ENCODE measurements around the gene CCDC6. TPM values are rescaled to one million over a fixed set of nuclear protein-coding genes. Genes with fewer than 3 reads are reported as not detected.

CCDC6 gene
- total RNA-seq, 1 donor from 2014 or later, result 28.1 TPM

DNA sequence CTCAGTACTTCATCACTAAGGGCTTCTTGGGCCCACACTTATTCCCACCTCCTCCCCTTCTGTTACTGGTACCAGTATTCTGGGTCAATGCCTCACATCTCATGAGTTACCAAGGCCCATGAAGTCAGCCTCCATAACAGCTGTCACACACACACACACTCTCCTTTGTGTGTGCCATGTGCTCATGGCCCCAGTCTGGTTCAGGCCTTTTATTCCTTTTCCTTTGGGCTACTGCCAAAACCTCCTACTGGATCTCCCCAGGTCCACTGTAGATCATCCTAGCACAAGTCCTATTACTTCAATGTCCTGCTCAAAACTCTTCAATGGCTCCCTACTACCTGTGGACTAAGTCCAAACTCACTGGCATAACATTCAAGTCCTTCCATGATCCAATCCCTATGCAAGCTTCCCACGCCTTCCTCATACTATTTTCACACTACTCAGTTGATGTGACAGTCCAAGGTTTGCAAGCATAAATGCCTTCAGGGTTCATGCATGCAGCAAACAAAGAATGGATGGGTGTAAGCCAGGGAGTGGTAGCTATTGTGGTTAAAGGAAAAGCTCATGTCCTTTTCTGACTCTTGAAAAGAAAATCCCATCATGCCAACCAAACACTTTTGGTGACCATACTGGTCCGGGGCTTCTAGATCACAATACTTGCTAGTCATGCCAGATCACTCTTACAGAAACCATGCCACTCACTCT lies 68.1 kb downstream of the CCDC6 start:
- Mint-ChIP-seq H3K9me3 (ENCODE audit: unreplicated experiment) (no peaks in the 10 kb centered on the region), H3K27ac (ENCODE audit: unreplicated experiment) (no peak overlapping the region)

DNA sequence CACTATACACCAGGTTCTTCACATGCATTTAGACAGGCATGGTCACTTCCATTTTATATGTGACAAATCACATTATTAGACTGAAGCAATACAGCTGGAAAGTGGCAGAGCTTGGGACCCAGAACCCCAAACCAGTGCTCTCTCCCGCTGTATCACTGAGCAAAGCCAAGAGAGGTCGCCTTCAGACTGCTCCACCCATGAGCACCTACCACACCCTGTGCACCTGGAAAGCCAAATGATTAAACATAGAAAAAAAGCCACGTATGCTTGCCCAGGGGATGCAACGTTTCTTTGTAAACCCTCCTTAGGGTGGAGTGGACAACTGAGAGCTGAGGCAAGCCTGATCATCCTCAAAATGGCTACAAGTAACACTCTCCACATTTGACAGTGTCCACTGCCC lies 72.5 kb downstream of the CCDC6 start:
- TF ChIP-seq CTCF (IDR thresholded peaks at IDR 0.05; ENCODE audit: partially characterized antibody, unreplicated experiment), result no peak
- Mint-ChIP-seq H3K4me3 (ENCODE audit: unreplicated experiment) (no peak overlapping the region), H3K27ac (ENCODE audit: unreplicated experiment) (no peak overlapping the region), H3K9me3 (ENCODE audit: unreplicated experiment) (no peaks in the 10 kb centered on the region), H3K27me3 (ENCODE audit: unreplicated experiment) (no peaks in the 10 kb centered on the region), H3K4me1 (ENCODE audit: low read depth, unreplicated experiment) (peaks cover 10% of the 10 kb centered on the region), H3K36me3 (ENCODE audit: unreplicated experiment) (no peaks in the 10 kb centered on the region)
- DNase-seq, result no peak

More for the DNA sequence above, 68.1 kb downstream of the CCDC6 start:
- Mint-ChIP-seq H3K4me3 (ENCODE audit: unreplicated experiment) (no peak overlapping the region), H3K4me1 (ENCODE audit: low read depth, unreplicated experiment) (peaks cover 10% of the 10 kb centered on the region), H3K36me3 (ENCODE audit: unreplicated experiment) (no peaks in the 10 kb centered on the region), H3K27me3 (ENCODE audit: unreplicated experiment) (no peaks in the 10 kb centered on the region)
- no peak for DNase-seq
- TF ChIP-seq CTCF (IDR thresholded peaks at IDR 0.05; ENCODE audit: partially characterized antibody, unreplicated experiment), result no peak

DNA sequence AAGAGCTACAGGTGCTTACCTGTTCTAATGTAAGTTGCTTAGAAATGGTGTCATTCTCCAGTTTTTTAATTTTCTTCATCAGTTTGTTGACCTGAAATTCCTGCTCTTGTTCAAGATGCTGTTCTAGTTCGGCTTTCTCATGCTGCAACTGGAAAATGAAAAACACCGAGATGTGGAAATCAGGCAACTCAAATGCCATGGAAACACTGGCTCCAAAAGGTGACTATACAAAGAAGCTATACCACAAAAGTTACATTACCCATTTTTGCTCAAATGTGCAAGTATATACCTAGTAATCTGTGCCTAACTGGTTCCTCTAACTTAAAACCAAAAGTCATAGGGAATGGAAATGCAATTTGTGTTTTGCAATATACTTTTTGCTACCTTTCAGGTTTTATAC lies 73.8 kb downstream of the CCDC6 start:
- no peaks in the 10 kb centered on the region for H3K36me3 Mint-ChIP-seq (ENCODE audit: unreplicated experiment)
- no peaks in the 10 kb centered on the region for H3K27me3 Mint-ChIP-seq (ENCODE audit: unreplicated experiment)
- H3K9me3 Mint-ChIP-seq (ENCODE audit: unreplicated experiment), result no peaks in the 10 kb centered on the region
- peaks cover 10% of the 10 kb centered on the region for H3K4me1 Mint-ChIP-seq (ENCODE audit: low read depth, unreplicated experiment)
- no peak overlapping the region for H3K4me3 Mint-ChIP-seq (ENCODE audit: unreplicated experiment)
- TF ChIP-seq CTCF (IDR thresholded peaks at IDR 0.05; ENCODE audit: partially characterized antibody, unreplicated experiment), result no peak
- H3K27ac Mint-ChIP-seq (ENCODE audit: unreplicated experiment), result no peak overlapping the region
- no peak for DNase-seq

DNA sequence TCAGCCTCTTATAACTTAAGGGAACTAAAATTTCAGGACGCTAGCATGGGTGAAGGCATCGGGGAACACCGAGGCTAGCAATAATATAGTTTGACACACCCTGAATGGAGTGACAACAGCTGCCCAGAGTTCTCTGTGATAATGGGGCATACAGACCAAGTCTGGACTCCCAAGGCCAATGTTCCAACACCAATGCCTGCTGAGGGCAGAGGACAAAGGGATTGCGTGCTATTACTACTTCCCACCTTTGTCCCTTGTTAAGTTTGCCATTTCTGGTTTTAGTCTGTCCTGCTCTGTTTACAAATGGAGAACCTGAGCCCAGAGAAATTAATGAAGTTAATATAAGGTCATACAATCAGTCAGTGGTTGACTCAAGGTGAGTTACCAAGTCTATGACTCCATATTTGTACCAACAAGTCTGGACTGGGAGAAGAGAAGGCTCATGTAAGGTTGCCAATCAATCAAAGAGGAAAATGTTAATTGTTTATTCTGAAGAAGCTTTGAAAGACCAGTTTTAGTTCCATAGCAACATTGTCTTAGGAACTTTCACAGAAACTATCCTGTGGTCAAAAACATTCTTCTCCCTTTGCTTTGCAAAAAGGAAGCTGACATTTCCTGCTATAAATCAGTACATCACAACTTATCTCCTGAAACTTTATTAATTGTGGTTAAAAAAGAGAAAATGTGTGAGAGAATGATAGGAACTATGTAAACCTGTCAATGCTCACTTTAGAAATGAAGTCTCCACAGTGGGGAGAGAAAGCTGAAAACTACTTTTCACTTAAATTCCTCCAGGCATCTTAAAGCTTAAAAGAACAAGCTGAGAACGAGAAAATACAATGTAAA lies 74.5 kb downstream of the CCDC6 start:
- TF ChIP-seq CTCF (IDR thresholded peaks at IDR 0.05; ENCODE audit: partially characterized antibody, unreplicated experiment), result no peak
- H3K27me3 Mint-ChIP-seq (ENCODE audit: unreplicated experiment), result no peaks in the 10 kb centered on the region
- no peak overlapping the region for H3K4me3 Mint-ChIP-seq (ENCODE audit: unreplicated experiment)
- H3K27ac Mint-ChIP-seq (ENCODE audit: unreplicated experiment), result no peak overlapping the region
- peaks cover 10% of the 10 kb centered on the region for H3K4me1 Mint-ChIP-seq (ENCODE audit: low read depth, unreplicated experiment)
- no peaks in the 10 kb centered on the region for H3K9me3 Mint-ChIP-seq (ENCODE audit: unreplicated experiment)
- no peaks in the 10 kb centered on the region for H3K36me3 Mint-ChIP-seq (ENCODE audit: unreplicated experiment)
- DNase-seq, result no peak
